IPS DF 6.9 (cell line): Measurements from ENCODE around the gene TOLLIP.

ENCODE experiments used
- DNase-seq: peaks from one replicate; pipeline ENCODE4 v3.0.0-alpha.2; 2013; ENCODE audit warnings: low read depth, low spot score
- H3K27ac ChIP-seq: one replicate; pipeline ENCODE4 v1.5.1; 2013; ENCODE audit warnings: low read length, control low read depth
- H3K27me3 ChIP-seq: 2 replicates; pipeline ENCODE4 v1.6.1; 2013; ENCODE audit warnings: mild to moderate bottlenecking, low read length; ENCODE audit not compliant: control insufficient read depth, insufficient read depth
- H3K36me3 ChIP-seq: 2 replicates; pipeline ENCODE4 v1.6.1; 2013; ENCODE audit warnings: low read length; ENCODE audit not compliant: control insufficient read depth, insufficient read depth
- H3K4me1 ChIP-seq: 2 replicates; pipeline ENCODE4 v1.6.1; 2013; ENCODE audit warnings: low read length; ENCODE audit not compliant: control insufficient read depth, insufficient read depth
- H3K4me3 ChIP-seq: 2 replicates; pipeline ENCODE4 v1.5.1; 2013; ENCODE audit warnings: mild to moderate bottlenecking, low read length
- H3K9me3 ChIP-seq: 2 replicates; pipeline ENCODE4 v1.6.1; 2013; ENCODE audit warnings: low read length, inconsistent platforms; ENCODE audit not compliant: control insufficient read depth, insufficient read depth
- WGBS: extraction: QIAGEN DNeasy Blood & Tissue Kit; methylation state at CpG from one replicate; pipeline ENCODE4 v1.1.7; 2013; ENCODE audit warnings: mixed read lengths, missing lambda C conversion rate; ENCODE audit not compliant: insufficient read length, insufficient coverage; 5-methylcytosine and 5-hydroxymethylcytosine counted together

Gene TOLLIP

GRCh38 chr11:1289211-1289935 is 20.1 kb downstream of the TOLLIP start:
- Histone ChIP-seq H3K27me3 (no peaks in the 10 kb centered on the region), H3K4me3 (no peak overlapping the region), H3K9me3 (no peaks in the 10 kb centered on the region), H3K27ac (no peak overlapping the region), H3K4me1 (no peaks in the 10 kb centered on the region), H3K36me3 (peaks cover 29% of the 10 kb centered on the region)
- no CpG with 5 or more reads among the region's 33 CpGs for WGBS
- DNase-seq: no peak

DNA sequence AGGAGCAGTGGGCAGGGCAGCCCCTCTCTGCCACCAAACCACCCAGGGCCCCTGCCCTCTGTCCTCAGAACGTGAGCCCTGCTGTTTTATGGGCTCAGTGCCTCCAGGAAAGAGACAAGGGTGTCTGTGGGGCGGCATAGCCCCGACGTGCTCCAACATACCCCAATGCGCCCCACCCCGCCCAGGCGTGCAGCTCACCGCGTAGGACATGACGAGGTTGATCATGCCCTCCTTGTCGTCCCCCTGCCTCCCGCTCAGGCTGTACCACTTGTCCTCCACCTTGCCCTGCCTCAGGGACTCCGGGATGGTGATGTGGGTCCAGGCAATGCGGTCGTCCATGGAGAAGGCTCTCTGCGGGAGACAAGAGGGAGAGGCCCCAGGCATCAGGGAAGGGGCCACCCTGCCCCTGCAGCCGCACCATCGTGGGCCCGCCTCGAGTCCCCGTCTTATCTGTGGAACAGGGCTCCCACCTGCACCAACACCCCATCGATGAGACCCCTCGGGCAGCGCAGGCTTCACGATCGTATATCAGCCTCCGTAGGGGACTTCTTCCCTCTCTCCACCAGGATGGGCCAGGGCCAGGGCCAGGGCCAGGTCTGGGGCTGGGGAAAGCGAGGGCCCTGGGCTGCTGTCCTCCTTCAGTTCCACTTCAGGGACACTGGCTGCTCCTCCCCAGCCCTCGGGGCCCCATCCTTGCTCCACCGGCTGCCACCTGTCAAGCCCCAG is 20.8 kb downstream of the TOLLIP start:
- WGBS: no CpG with 5 or more reads among the region's 30 CpGs
- no peak overlapping the region for H3K27ac ChIP-seq
- peaks cover 27% of the 10 kb centered on the region for H3K36me3 ChIP-seq
- no peak for DNase-seq
- H3K27me3 ChIP-seq: no peaks in the 10 kb centered on the region
- H3K4me3 ChIP-seq: no peak overlapping the region
- H3K9me3 ChIP-seq: no peaks in the 10 kb centered on the region
- H3K4me1 ChIP-seq: no peaks in the 10 kb centered on the region

GRCh38 chr11:1287928-1288327 is 21.5 kb downstream of the TOLLIP start:
- no peaks in the 10 kb centered on the region for H3K9me3 ChIP-seq
- H3K36me3 ChIP-seq: peaks cover 26% of the 10 kb centered on the region
- no peak for DNase-seq
- H3K27ac ChIP-seq: no peak overlapping the region
- H3K27me3 ChIP-seq: no peaks in the 10 kb centered on the region
- H3K4me3 ChIP-seq: no peak overlapping the region
- WGBS: no CpG with 5 or more reads among the region's 9 CpGs
- no peaks in the 10 kb centered on the region for H3K4me1 ChIP-seq

GRCh38 chr11:1285876-1286275 is 23.6 kb downstream of the TOLLIP start:
- H3K27ac ChIP-seq: no peak overlapping the region
- no peaks in the 10 kb centered on the region for H3K9me3 ChIP-seq
- H3K27me3 ChIP-seq: no peaks in the 10 kb centered on the region
- H3K4me1 ChIP-seq: no peaks in the 10 kb centered on the region; the same call in 1 of the 2 replicates
- H3K4me3 ChIP-seq: no peak overlapping the region
- peaks cover 27% of the 10 kb centered on the region for H3K36me3 ChIP-seq
- WGBS: no CpG with 5 or more reads among the region's 17 CpGs
- DNase-seq: no peak

GRCh38 chr11:1285316-1285744 is 24.1 kb downstream of the TOLLIP start:
- Histone ChIP-seq H3K36me3 (peaks cover 30% of the 10 kb centered on the region), H3K27me3 (no peaks in the 10 kb centered on the region), H3K4me3 (no peak overlapping the region), H3K27ac (no peak overlapping the region), H3K4me1 (no peaks in the 10 kb centered on the region; the same call in 1 of the 2 replicates), H3K9me3 (no peaks in the 10 kb centered on the region)
- no CpG with 5 or more reads among the region's 23 CpGs for WGBS
- DNase-seq: no peak

- DNase-seq: no peak
- Histone ChIP-seq H3K27ac (no peak overlapping the region), H3K4me3 (no peak overlapping the region), H3K36me3 (peaks cover 20% of the 10 kb centered on the region), H3K27me3 (no peaks in the 10 kb centered on the region), H3K9me3 (no peaks in the 10 kb centered on the region), H3K4me1 (no peaks in the 10 kb centered on the region; the same call in 1 of the 2 replicates)
- no CpG with 5 or more reads among the region's 8 CpGs for WGBS
Observed at GRCh38 chr11:1283906-1284305, 25.5 kb downstream of the TOLLIP start.

- Histone ChIP-seq H3K4me1 (no peaks in the 10 kb centered on the region; the same call in 1 of the 2 replicates), H3K27me3 (no peaks in the 10 kb centered on the region), H3K9me3 (no peaks in the 10 kb centered on the region), H3K27ac (no peak overlapping the region), H3K36me3 (peaks cover 17% of the 10 kb centered on the region), H3K4me3 (no peak overlapping the region)
- no peak for DNase-seq
- no CpG with 5 or more reads among the region's 18 CpGs for WGBS
Observed at GRCh38 chr11:1283091-1283511, 26.3 kb downstream of the TOLLIP start.

GRCh38 chr11:1281974-1282365 is 27.5 kb downstream of the TOLLIP start:
- no peaks in the 10 kb centered on the region; the same call in 1 of the 2 replicates for H3K4me1 ChIP-seq
- DNase-seq: no peak
- H3K9me3 ChIP-seq: no peaks in the 10 kb centered on the region
- no CpG with 5 or more reads among the region's 3 CpGs for WGBS
- H3K4me3 ChIP-seq: no peak overlapping the region
- no peaks in the 10 kb centered on the region for H3K27me3 ChIP-seq
- peaks cover 17% of the 10 kb centered on the region for H3K36me3 ChIP-seq
- no peak overlapping the region for H3K27ac ChIP-seq

GRCh38 chr11:1281326-1281973 is 28.0 kb downstream of the TOLLIP start:
- WGBS: no CpG with 5 or more reads among the region's 33 CpGs
- DNase-seq: no peak

More at GRCh38 chr11:1281326-1281973, 28.0 kb downstream of the TOLLIP start:
- Histone ChIP-seq H3K27me3 (no peaks in the 10 kb centered on the region), H3K27ac (no peak overlapping the region), H3K4me3 (no peak overlapping the region), H3K36me3 (peaks cover 17% of the 10 kb centered on the region), H3K4me1 (no peaks in the 10 kb centered on the region; the same call in 1 of the 2 replicates), H3K9me3 (no peaks in the 10 kb centered on the region)
